Sigmoid colon (tissue), 7 donors: ENCODE data around the gene KDF1. TPM values are rescaled to one million over a fixed set of nuclear protein-coding genes. Genes with fewer than 3 reads are reported as not detected.

ENCODE experiments used
- DNase-seq: peaks from one replicate; pipeline ENCODE4 v3.0.0-alpha.2; 2019
- H3K27ac ChIP-seq, 4 donors: fragments of 200-600 bp; sonication (generic); one replicate each; pipeline ENCODE4 v1.5.1; 2016 to 2019; ENCODE audit warnings: mild to moderate bottlenecking in 1 of 4
- H3K27me3 ChIP-seq, 3 donors: fragments of 200-600 bp; sonication (generic); one replicate each; pipeline ENCODE4 v1.5.1; 2019; ENCODE audit warnings: mild to moderate bottlenecking in 1 of 3
- H3K36me3 ChIP-seq, 4 donors: fragments of 200-600 bp; sonication (generic); one replicate each; pipeline ENCODE4 v1.5.1; 2016 to 2019
- H3K4me1 ChIP-seq, 4 donors: fragments of 200-600 bp; sonication (generic); one replicate each; pipeline ENCODE4 v1.5.1; 2017 to 2019
- H3K4me3 ChIP-seq, 4 donors: fragments of 200-600 bp; sonication (generic); one replicate each; pipeline ENCODE4 v1.5.1; 2017 to 2019; ENCODE audit warnings: mild to moderate bottlenecking in 2 of 4, moderate library complexity in 1 of 4
- H3K9me3 ChIP-seq, 4 donors: fragments of 200-600 bp in 3 of 4; sonication (generic) in 3 of 4; one replicate each; pipeline versions ENCODE4 v1.5.1 to v1.6.1; 2013 to 2019
- EP300 ChIP-seq, 4 donors: sonication (generic); formaldehyde crosslinking; IDR thresholded peaks; one replicate each; pipeline ENCODE4 v1.6.1; 2017; ENCODE audit warnings: antibody characterized with exemption in 4 of 4
- POLR2A ChIP-seq, 2 donors: fragments of 450-650 bp; IDR thresholded peaks; one replicate each; pipeline ENCODE4 v1.6.1; 2016; ENCODE audit warnings: antibody characterized with exemption in 2 of 2, mild to moderate bottlenecking in 2 of 2, moderate library complexity in 2 of 2
- POLR2AphosphoS5 ChIP-seq, 4 donors: sonication (generic); formaldehyde crosslinking; IDR thresholded peaks; one replicate each; pipeline ENCODE4 v1.6.1; 2017; ENCODE audit warnings: antibody characterized with exemption in 4 of 4
- WGBS, 2 donors: extraction: QIAGEN DNeasy Blood & Tissue Kit; methylation state at CpG; one replicate each; pipeline ENCODE4 v1.1.7; 2013; 5-methylcytosine and 5-hydroxymethylcytosine counted together
- intact Hi-C: fragments of 100-400 bp; cut with DNase I; formaldehyde crosslinking; loops from one replicate; pipeline ENCODE4 v1.15.1; 2023
- polyA plus RNA-seq, 3 donors: library from polyadenylated mRNA; stranded (reverse); fragments of 200-250 nt; gene quantifications; one replicate each; pipeline ENCODE4 v1.2.3, GENCODE V29; 2013
- total RNA-seq, 4 donors: library from RNA; depleted of rRNA; stranded (reverse); fragments of >200 nt; gene quantifications; one replicate each; pipeline ENCODE4 v1.1.0, GENCODE V29; 2016
- TF ChIP-seq, protein P1 (sequence below), 4 experiments: fragments of 450-650 bp in 3 of 4; fragments of 200-600 bp in 1 of 4; IDR thresholded peaks; one replicate each; pipeline ENCODE4 v1.5.1; 2016 to 2019; ENCODE audit warnings: antibody characterized with exemption in 4 of 4, mild to moderate bottlenecking in 3 of 4, moderate library complexity in 2 of 4
- donor health status: healthy with polysubstance abuse.
- donor health status: Bipolar disorder and iron deficiency.
- donor health status: healthy.

The KDF1 gene, protein sequence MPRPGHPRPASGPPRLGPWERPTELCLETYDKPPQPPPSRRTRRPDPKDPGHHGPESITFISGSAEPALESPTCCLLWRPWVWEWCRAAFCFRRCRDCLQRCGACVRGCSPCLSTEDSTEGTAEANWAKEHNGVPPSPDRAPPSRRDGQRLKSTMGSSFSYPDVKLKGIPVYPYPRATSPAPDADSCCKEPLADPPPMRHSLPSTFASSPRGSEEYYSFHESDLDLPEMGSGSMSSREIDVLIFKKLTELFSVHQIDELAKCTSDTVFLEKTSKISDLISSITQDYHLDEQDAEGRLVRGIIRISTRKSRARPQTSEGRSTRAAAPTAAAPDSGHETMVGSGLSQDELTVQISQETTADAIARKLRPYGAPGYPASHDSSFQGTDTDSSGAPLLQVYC
- not detected for total RNA-seq
- 10 to 100 TPM; 15.0 to 26.8 (median 20.4) TPM for polyA plus RNA-seq

DNA sequence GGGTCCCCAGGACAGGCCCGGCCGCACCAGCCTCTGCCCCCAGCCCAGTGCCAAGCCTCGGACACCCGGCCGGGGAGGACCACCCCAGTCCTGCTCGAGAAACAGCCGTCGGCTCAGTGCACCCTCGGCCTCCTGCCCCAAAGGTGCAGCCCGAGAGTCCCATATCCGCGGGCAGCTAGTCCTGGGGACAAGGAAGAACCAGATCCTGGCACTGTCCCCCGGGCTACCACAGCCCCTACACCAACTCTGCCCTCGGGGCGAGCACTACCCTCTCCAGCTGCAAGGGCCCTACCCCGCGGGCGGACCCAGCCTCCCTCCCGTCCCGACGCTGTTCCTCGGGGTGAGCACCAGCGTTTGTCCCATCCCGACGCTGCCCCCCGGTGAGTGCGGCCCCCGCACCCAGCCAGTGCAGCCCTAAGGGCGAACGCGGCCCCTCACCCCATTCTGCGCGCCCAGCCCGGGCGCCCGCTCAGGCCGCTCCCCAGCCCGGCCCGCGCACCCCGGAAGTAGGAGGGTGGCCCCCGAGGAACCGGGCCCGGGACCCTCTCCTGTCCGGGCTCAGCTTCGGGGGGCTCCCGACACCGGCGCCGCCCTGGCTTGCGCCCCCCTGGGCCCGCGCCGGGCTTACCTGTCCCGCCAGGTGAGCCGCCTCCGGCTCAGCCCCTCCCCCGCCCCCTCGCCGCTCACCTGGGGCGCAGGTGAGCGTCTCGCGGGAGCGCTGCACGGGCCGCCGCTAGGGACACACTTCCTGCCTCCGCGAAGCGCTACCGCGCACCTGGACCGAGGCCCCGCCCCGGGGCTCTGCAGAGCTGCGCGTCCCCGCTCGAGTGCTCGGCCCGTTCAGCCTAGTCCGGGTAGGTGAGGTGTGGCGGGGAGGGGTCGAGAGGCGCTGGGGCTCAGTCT lies at the start of gene KDF1:
Gene KDF1, minus strand, starts transcription at position 747 of the 903 bp plus-strand sequence. CDS start 8,088 bp downstream, outside the sequence.
- peaks cover 15 to 65% (median 37%) of the 10 kb centered on the region in 3 donors for H3K27me3 ChIP-seq
- TF ChIP-seq POLR2A (IDR thresholded peaks at IDR 0.05) = no peak
- TF ChIP-seq POLR2AphosphoS5 (IDR thresholded peaks at IDR 0.05) = no peak
- TF ChIP-seq, protein P1, sequence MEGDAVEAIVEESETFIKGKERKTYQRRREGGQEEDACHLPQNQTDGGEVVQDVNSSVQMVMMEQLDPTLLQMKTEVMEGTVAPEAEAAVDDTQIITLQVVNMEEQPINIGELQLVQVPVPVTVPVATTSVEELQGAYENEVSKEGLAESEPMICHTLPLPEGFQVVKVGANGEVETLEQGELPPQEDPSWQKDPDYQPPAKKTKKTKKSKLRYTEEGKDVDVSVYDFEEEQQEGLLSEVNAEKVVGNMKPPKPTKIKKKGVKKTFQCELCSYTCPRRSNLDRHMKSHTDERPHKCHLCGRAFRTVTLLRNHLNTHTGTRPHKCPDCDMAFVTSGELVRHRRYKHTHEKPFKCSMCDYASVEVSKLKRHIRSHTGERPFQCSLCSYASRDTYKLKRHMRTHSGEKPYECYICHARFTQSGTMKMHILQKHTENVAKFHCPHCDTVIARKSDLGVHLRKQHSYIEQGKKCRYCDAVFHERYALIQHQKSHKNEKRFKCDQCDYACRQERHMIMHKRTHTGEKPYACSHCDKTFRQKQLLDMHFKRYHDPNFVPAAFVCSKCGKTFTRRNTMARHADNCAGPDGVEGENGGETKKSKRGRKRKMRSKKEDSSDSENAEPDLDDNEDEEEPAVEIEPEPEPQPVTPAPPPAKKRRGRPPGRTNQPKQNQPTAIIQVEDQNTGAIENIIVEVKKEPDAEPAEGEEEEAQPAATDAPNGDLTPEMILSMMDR (IDR thresholded peaks at IDR 0.05) = no peak
- no peak for TF ChIP-seq EP300 (IDR thresholded peaks at IDR 0.05)
- no peaks in the 10 kb centered on the region for H3K36me3 ChIP-seq
- H3K9me3 ChIP-seq = no peaks in the 10 kb centered on the region
- DNase-seq = no peak
- 1% methylated on average over 86 of the region's 86 CpGs for whole genome bisulfite sequencing, 2 donors
- H3K4me3 ChIP-seq = peak within 1 kb of the TSS in 3 of 4 donors; percentile 17 to 34 (median 34)
- H3K27ac ChIP-seq = no peak within 1 kb of the TSS
- H3K4me1 ChIP-seq = peaks cover 0 to 13% (median 11%) of the 10 kb centered on the region in 4 donors
- intact Hi-C loops = no loop called here

DNA sequence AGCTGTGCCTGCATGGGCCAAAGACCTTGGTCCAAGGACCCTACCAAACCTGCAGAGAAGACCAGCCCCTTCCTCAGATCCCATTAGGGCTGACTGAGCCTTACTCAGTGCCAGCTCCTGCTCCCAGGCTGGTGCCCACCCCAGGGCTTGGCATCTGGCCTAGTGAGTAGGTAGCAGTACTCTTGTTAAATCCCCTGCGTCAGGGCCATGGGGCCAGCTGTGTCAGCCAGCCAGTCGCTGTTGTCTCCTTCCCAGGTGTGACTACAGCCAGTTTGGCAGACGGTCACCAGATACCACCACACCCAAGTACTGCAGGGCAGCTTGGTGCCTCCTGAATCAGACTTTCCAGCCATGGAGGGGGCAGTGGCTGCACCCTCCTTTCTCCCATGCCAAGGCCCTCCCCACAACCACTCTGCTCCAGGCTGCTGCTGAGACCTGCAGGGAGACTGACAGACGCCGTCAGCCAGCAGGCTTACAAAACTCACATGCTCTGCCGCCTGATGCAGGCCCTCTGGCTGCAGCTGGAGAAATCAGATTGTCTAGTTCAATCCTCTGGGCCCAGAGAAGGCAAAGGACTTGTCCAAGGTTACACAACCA lies 49.4 kb upstream of the KDF1 start:
- Histone ChIP-seq H3K27ac (peak overlapping the region; percentile 87 to 98 (median 97)), H3K4me1 (peaks cover 0 to 68% (median 67%) of the 10 kb centered on the region in 4 donors), H3K4me3 (peak overlapping the region; percentile 57 to 86 (median 70)), H3K36me3 (peaks cover 8 to 20% (median 16%) of the 10 kb centered on the region in 4 donors), H3K9me3 (no peaks in the 10 kb centered on the region), H3K27me3 (no peaks in the 10 kb centered on the region)
- DNase-seq = peak; percentile 80
- TF ChIP-seq, protein P1 (IDR thresholded peaks at IDR 0.05) = no peak
- TF ChIP-seq POLR2AphosphoS5 (IDR thresholded peaks at IDR 0.05) = peak in 3 of 4 donors; percentile 10 to 22 (median 11)
- TF ChIP-seq EP300 (IDR thresholded peaks at IDR 0.05) = no peak
- intact Hi-C loops = no loop called here
- 17 to 65% methylated on average over 6 of the region's 6 CpGs for WGBS, 2 donors

DNA sequence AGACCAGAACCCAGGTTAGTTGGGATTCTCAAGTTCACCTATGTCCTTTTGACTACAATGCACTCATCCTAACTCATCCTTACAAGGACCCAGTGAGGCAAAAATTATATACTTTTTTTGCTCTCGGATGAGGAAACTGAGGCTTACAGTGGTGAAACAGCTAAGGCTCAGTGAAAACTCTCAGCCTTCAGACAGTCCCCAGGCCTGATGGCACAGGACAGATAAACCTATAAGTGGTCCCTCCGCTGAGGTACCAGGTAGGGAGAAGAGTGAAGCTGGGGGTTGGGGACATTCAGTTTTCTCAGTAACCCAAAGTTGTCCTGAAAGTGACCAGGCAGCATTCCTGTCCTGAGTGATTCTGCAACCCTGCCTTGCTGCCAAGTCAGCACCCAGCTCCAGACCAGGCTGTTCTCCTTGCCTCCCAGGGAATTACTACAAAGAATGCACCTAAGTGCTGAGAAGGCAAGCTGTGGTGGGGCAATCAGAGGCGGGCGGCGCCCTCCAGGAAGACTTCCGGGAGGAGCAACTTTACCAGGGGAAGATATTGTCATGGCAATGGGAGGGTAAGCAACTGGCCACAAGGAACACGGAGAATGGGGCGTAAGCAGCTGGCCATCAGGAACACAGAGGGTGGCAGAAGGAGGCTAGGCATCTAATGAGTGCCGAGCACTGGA lies 47.8 kb upstream of the KDF1 start:
- intact Hi-C loops = no loop called here
- WGBS, 2 donors = 26 to 67% methylated on average over 9 of the region's 9 CpGs
- H3K4me3 ChIP-seq = peak overlapping the region in 3 of 4 donors; percentile 1 to 25 (median 9)
- H3K4me1 ChIP-seq = peaks cover 0 to 83% (median 78%) of the 10 kb centered on the region in 4 donors
- TF ChIP-seq, protein P1 (IDR thresholded peaks at IDR 0.05) = no peak
- peak in 1 of 4 donors; percentile 38 for TF ChIP-seq EP300 (IDR thresholded peaks at IDR 0.05)
- TF ChIP-seq POLR2A (IDR thresholded peaks at IDR 0.05) = no peak
- TF ChIP-seq POLR2AphosphoS5 (IDR thresholded peaks at IDR 0.05) = peak in 3 of 4 donors; percentile 33 to 54 (median 34)
- DNase-seq = no peak
- peaks cover 8 to 27% (median 16%) of the 10 kb centered on the region in 4 donors for H3K36me3 ChIP-seq
- H3K27ac ChIP-seq = peak overlapping the region; percentile 87 to 98 (median 97)
- no peaks in the 10 kb centered on the region for H3K27me3 ChIP-seq
- H3K9me3 ChIP-seq = no peaks in the 10 kb centered on the region

DNA sequence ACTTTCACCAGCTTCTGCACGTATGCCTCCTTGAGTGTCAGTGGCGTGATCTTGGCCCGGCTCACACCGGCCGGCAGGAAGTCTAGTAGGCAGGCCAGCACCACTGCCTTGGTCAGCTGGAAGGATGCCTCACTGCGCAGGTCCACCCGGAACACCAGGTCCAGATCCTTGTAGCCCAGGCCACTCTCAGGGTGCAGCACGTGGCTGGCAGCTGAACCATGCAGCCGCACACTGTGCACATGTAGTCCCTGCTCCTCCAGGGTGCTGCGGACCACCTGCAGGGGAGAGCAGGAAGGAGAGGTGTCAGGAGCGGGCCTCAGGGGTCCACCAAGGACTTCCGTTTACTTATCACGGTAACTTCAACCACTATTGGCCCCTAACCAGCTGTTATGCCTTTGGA lies 46.4 kb upstream of the KDF1 start:
- TF ChIP-seq EP300 (IDR thresholded peaks at IDR 0.05) = no peak
- peak in 2 of 4 donors; percentile 9 to 35 for TF ChIP-seq POLR2AphosphoS5 (IDR thresholded peaks at IDR 0.05)
- peak overlapping the region; percentile 87 to 98 (median 97) for H3K27ac ChIP-seq
- H3K36me3 ChIP-seq = peaks cover 8 to 33% (median 16%) of the 10 kb centered on the region in 4 donors
- 84 to 88% methylated on average over 13 of the region's 13 CpGs for WGBS, 2 donors
- intact Hi-C loops = no loop called here
- no peaks in the 10 kb centered on the region for H3K27me3 ChIP-seq
- DNase-seq = no peak
- H3K4me3 ChIP-seq = no peak overlapping the region
- H3K9me3 ChIP-seq = no peaks in the 10 kb centered on the region
- H3K4me1 ChIP-seq = peaks cover 0 to 96% (median 89%) of the 10 kb centered on the region in 4 donors
